GM23338 (cell line): Measurements from ENCODE around the gene MAP2K1.

Experiments
- CREB1 ChIP-seq: fragments of 250-450 bp; sonication (Bioruptor Pico); IDR thresholded peaks from 2 replicates; pipeline ENCODE4 v1.5.0; 2020; ENCODE audit warnings: low read depth, mild to moderate bottlenecking, moderate library complexity
- EZH2phosphoT487 ChIP-seq: fragments of 200-600 bp; sonication (generic); IDR thresholded peaks from one replicate; pipeline ENCODE4 v1.8.1; 2018; ENCODE audit warnings: antibody characterized with exemption; ENCODE audit not compliant: unreplicated experiment
- POLR2AphosphoS5 ChIP-seq: IDR thresholded peaks from 2 replicates; pipeline ENCODE4 v1.6.1; 2016; ENCODE audit warnings: antibody characterized with exemption, low read depth
- ZNF331 ChIP-seq: fragments of 250-450 bp; sonication (Bioruptor Pico); IDR thresholded peaks from 2 replicates; pipeline ENCODE4 v1.5.0; 2020; ENCODE audit warnings: low read depth, mild to moderate bottlenecking, moderate library complexity
- TF ChIP-seq, protein P1 (sequence below): IDR thresholded peaks from 2 replicates; pipeline ENCODE4 v1.6.1; 2016; ENCODE audit warnings: antibody characterized with exemption
- TF ChIP-seq, protein P2 (sequence below), 2 experiments: fragments of 200-600 bp in 1 of 2; sonication (generic) in 1 of 2; conservative IDR thresholded peaks; 2 replicates each; pipeline versions ENCODE4 v1.5.1 to v1.6.1; 2016 to 2017; ENCODE audit warnings: antibody characterized with exemption in 2 of 2, low read depth in 2 of 2, mild to moderate bottlenecking in 2 of 2, moderate library complexity in 1 of 2

DNA sequence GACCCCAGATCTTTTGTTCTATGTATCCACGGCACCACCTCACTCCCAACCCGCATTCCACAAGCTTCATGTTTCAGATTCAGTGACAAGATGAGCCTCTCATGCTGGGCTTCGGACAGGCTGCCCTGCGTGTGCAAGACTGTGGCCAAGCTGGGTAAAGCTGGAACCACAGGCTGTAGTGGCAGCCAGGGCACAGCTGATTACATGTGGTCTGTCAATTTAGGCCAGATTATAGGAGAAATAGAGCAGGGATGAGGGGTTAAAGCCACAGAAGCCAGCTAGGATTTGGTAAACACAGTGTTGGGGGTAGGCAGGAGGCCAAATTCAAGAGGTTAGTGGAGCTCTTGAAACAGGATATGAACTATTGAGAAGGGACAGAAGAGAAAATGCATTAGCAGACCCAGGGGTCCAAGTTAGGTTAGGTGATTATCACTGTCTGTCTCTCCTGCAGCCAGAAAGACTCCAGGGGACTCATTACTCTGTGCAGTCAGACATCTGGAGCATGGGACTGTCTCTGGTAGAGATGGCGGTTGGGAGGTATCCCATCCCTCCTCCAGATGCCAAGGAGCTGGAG lies 97.9 kb downstream of the MAP2K1 start:
- TF ChIP-seq, protein P1, sequence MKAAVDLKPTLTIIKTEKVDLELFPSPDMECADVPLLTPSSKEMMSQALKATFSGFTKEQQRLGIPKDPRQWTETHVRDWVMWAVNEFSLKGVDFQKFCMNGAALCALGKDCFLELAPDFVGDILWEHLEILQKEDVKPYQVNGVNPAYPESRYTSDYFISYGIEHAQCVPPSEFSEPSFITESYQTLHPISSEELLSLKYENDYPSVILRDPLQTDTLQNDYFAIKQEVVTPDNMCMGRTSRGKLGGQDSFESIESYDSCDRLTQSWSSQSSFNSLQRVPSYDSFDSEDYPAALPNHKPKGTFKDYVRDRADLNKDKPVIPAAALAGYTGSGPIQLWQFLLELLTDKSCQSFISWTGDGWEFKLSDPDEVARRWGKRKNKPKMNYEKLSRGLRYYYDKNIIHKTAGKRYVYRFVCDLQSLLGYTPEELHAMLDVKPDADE = no peak
- TF ChIP-seq, protein P2, sequence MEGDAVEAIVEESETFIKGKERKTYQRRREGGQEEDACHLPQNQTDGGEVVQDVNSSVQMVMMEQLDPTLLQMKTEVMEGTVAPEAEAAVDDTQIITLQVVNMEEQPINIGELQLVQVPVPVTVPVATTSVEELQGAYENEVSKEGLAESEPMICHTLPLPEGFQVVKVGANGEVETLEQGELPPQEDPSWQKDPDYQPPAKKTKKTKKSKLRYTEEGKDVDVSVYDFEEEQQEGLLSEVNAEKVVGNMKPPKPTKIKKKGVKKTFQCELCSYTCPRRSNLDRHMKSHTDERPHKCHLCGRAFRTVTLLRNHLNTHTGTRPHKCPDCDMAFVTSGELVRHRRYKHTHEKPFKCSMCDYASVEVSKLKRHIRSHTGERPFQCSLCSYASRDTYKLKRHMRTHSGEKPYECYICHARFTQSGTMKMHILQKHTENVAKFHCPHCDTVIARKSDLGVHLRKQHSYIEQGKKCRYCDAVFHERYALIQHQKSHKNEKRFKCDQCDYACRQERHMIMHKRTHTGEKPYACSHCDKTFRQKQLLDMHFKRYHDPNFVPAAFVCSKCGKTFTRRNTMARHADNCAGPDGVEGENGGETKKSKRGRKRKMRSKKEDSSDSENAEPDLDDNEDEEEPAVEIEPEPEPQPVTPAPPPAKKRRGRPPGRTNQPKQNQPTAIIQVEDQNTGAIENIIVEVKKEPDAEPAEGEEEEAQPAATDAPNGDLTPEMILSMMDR (conservative IDR thresholded peaks at IDR 0.05; ENCODE audit: low read depth in 2 of 2) = no peak
- TF ChIP-seq EZH2phosphoT487 (no peak), POLR2AphosphoS5 (no peak), ZNF331 (CRISPR knock-in tag) (no peak), CREB1 (CRISPR knock-in tag) (no peak)
